ENCODE measurements around the gene KBTBD12.
"Not testable (repeated sequence)": the region's sequence is repeated elsewhere in the genome, so short reads cannot be mapped to it uniquely, and the experiment has no call there.

The KBTBD12 gene

GRCh38 chr3:127903611-127904375 is 11.2 kb upstream of the KBTBD12 start:
- DNase-seq, result no peak

- DNase-seq, result no peak
Observed at GRCh38 chr3:127905556-127905955, 9.5 kb upstream of the KBTBD12 start.

GRCh38 chr3:127906653-127907052 is 8.4 kb upstream of the KBTBD12 start:
- not testable (repeated sequence) for DNase-seq

GRCh38 chr3:127908202-127908601 is 6.8 kb upstream of the KBTBD12 start:
- no peak for DNase-seq

GRCh38 chr3:127908951-127909350 is 6.1 kb upstream of the KBTBD12 start:
- DNase-seq, result no peak

GRCh38 chr3:127909646-127910045 is 5.4 kb upstream of the KBTBD12 start:
- DNase-seq, result no peak

GRCh38 chr3:127911421-127911931 is 3.6 kb upstream of the KBTBD12 start:
- no peak for DNase-seq

- DNase-seq, result not testable (repeated sequence)
Observed at GRCh38 chr3:127913841-127914240, 1.2 kb upstream of the KBTBD12 start.

GRCh38 chr3:127914584-127914983 is 448 bp upstream of the KBTBD12 start:
- DNase-seq, result no peak

GRCh38 chr3:127915937-127916493 is 983 bp downstream of the KBTBD12 start:
- no peak for DNase-seq

GRCh38 chr3:127920738-127921137 is 5.7 kb downstream of the KBTBD12 start:
- DNase-seq, result no peak

- DNase-seq, result no peak
Observed at GRCh38 chr3:127923611-127924010, 8.6 kb downstream of the KBTBD12 start.

- no peak for DNase-seq
Observed at GRCh38 chr3:127925384-127925783, 10.4 kb downstream of the KBTBD12 start.

- no peak for DNase-seq
Observed at GRCh38 chr3:127927829-127928604, 13.0 kb downstream of the KBTBD12 start.

- no peak for DNase-seq
Observed at GRCh38 chr3:127929818-127930413, 14.9 kb downstream of the KBTBD12 start.

- DNase-seq, result no peak
Observed at GRCh38 chr3:127933396-127933795, 18.4 kb downstream of the KBTBD12 start.

GRCh38 chr3:127938800-127939199 is 23.8 kb downstream of the KBTBD12 start:
- no peak for DNase-seq

- DNase-seq, result no peak
Observed at GRCh38 chr3:127940116-127940515, 25.1 kb downstream of the KBTBD12 start.

GRCh38 chr3:127942613-127943012 is 27.6 kb downstream of the KBTBD12 start:
- no peak for DNase-seq

- no peak for DNase-seq
Observed at GRCh38 chr3:127948211-127948610, 33.2 kb downstream of the KBTBD12 start.

GRCh38 chr3:127949446-127950055 is 34.5 kb downstream of the KBTBD12 start:
- DNase-seq, result no peak

- DNase-seq, result no peak
Observed at GRCh38 chr3:127951276-127951675, 36.2 kb downstream of the KBTBD12 start.

Data from activated CD4-positive, alpha-beta T cell treated with anti-CD3 and anti-CD28 coated beads, Interleukin-2, amount 50 U/mL, for 1 hour (primary cell).